NCI-H2107 treated with DMSO at 0.1 percent for 48 hours (cell line): ENCODE results near the gene RNF167.

Source experiments
- DNase-seq: peaks from one replicate; lab custom pipeline; 2025; ENCODE audit not compliant: unreplicated experiment; lab: John Stamatoyannopoulos, UW

Gene RNF167

GRCh38 chr17:4939796-4940554, at the start of gene RNF167, which contains the start of gene SLC25A11:
RNF167 (plus strand) TSS chr17:4940268; CDS start chr17:4940910, 642 bp downstream.
SLC25A11 (minus strand) TSS chr17:4940046; CDS start chr17:4939910, 136 bp downstream.
- DNase-seq: peak; percentile 82

GRCh38 chr17:4891411-4892410, 48.4 kb upstream of the RNF167 start:
- DNase-seq: no peak

GRCh38 chr17:4892499-4893221, 47.4 kb upstream of the RNF167 start:
- no peak for DNase-seq

- no peak for DNase-seq
Observed at GRCh38 chr17:4893272-4893671, 46.8 kb upstream of the RNF167 start.

- no peak for DNase-seq
Observed at GRCh38 chr17:4893721-4894560, 46.1 kb upstream of the RNF167 start.

GRCh38 chr17:4895121-4895520, 44.9 kb upstream of the RNF167 start:
- no peak for DNase-seq

- DNase-seq: no peak
Observed at GRCh38 chr17:4895657-4896331, 44.3 kb upstream of the RNF167 start.

GRCh38 chr17:4896332-4897197, 43.5 kb upstream of the RNF167 start:
- no peak for DNase-seq

GRCh38 chr17:4897198-4897687, 42.8 kb upstream of the RNF167 start:
- DNase-seq: no peak

- DNase-seq: no peak
Observed at GRCh38 chr17:4897785-4898184, 42.3 kb upstream of the RNF167 start.

GRCh38 chr17:4898351-4898750, 41.7 kb upstream of the RNF167 start:
- DNase-seq: no peak

- DNase-seq: no peak
Observed at GRCh38 chr17:4898927-4899326, 41.1 kb upstream of the RNF167 start.

GRCh38 chr17:4899341-4900230, 40.5 kb upstream of the RNF167 start, which contains the start of gene C17orf107:
C17orf107 (plus strand) TSS chr17:4899536; CDS start chr17:4899763, 227 bp downstream.
- DNase-seq: no peak

GRCh38 chr17:4900231-4901107, 39.6 kb upstream of the RNF167 start:
- DNase-seq: no peak

- no peak for DNase-seq
Observed at GRCh38 chr17:4901108-4901647, 38.9 kb upstream of the RNF167 start.
